OCI-LY3 (cell line): ENCODE measurements around the gene RUFY3.

Source experiments
- EZH2phosphoT487 ChIP-seq: fragments of 200-600 bp; shearing (Covaris generic); IDR thresholded peaks from 2 replicates; pipeline ENCODE4 v1.6.1; 2018; ENCODE audit warnings: antibody characterized with exemption, mixed run types, low read depth
- TF ChIP-seq, protein P1 (sequence below): fragments of 200-600, 300-600 bp; sonication (generic); IDR thresholded peaks from 2 replicates; pipeline ENCODE4 v1.5.1; 2014; ENCODE audit warnings: antibody characterized with exemption, low read length, low read depth

DNA sequence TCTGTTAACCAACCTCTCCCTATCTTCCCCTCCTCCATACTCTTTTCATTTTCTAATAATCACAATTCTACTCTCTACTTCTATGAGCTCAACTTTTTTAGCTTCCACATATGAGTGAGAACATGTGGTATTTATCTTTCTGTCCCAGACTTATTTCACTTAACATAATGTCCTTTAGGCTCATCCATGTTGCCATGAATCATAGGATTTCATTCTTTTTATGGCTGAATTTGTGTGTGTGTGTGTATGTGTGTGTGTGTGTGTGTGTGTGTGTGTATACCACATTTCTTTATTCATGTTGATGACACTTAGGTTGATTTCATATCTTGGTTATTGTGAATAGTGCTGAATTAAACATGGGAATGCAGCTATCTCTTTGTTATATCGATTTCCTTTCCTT lies 37.4 kb downstream of the RUFY3 start:
- TF ChIP-seq EZH2phosphoT487 = no peak
- TF ChIP-seq, protein P1, sequence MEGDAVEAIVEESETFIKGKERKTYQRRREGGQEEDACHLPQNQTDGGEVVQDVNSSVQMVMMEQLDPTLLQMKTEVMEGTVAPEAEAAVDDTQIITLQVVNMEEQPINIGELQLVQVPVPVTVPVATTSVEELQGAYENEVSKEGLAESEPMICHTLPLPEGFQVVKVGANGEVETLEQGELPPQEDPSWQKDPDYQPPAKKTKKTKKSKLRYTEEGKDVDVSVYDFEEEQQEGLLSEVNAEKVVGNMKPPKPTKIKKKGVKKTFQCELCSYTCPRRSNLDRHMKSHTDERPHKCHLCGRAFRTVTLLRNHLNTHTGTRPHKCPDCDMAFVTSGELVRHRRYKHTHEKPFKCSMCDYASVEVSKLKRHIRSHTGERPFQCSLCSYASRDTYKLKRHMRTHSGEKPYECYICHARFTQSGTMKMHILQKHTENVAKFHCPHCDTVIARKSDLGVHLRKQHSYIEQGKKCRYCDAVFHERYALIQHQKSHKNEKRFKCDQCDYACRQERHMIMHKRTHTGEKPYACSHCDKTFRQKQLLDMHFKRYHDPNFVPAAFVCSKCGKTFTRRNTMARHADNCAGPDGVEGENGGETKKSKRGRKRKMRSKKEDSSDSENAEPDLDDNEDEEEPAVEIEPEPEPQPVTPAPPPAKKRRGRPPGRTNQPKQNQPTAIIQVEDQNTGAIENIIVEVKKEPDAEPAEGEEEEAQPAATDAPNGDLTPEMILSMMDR = no peak
